Measurements from ENCODE around the gene TIMP4.

DNA sequence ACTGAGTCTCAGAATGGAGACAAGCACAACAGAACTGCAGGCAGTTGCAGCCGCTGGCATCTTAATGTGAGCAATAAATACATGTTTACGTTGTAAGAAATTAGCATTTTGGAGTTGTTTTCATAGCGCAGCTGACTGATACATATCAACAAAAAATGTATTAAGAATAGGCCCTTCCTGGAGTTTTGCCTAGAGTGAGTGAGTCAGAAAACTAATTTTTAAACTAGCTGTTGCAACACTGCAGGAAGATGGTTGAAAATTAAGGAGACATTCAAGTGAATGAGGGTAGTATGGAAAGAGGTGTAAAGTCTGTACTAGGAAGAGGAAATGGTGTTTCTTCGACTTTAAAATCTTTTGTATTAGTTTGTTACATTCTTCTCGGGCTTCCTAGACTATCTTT, 39.6 kb upstream of the TIMP4 start:
- no peak for TF ChIP-seq EZH2 (IDR thresholded peaks at IDR 0.05; ENCODE audit: borderline replicate concordance, low read length)
- TF ChIP-seq, protein P1, sequence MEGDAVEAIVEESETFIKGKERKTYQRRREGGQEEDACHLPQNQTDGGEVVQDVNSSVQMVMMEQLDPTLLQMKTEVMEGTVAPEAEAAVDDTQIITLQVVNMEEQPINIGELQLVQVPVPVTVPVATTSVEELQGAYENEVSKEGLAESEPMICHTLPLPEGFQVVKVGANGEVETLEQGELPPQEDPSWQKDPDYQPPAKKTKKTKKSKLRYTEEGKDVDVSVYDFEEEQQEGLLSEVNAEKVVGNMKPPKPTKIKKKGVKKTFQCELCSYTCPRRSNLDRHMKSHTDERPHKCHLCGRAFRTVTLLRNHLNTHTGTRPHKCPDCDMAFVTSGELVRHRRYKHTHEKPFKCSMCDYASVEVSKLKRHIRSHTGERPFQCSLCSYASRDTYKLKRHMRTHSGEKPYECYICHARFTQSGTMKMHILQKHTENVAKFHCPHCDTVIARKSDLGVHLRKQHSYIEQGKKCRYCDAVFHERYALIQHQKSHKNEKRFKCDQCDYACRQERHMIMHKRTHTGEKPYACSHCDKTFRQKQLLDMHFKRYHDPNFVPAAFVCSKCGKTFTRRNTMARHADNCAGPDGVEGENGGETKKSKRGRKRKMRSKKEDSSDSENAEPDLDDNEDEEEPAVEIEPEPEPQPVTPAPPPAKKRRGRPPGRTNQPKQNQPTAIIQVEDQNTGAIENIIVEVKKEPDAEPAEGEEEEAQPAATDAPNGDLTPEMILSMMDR (conservative IDR thresholded peaks at IDR 0.05 in 1 of 2, IDR thresholded peaks at IDR 0.05 in 1 of 2; ENCODE audit: extremely low read depth in 1 of 2, insufficient read depth in 1 of 2, low read depth in 1 of 2, low read length in 2 of 2) = no peak
